Activated T-cell treated with anti-CD3 and anti-CD28 coated beads for 24 hours (primary cell): ENCODE data around the gene FOXP1.

ENCODE experiments used
- DNase-seq: peaks from one replicate; pipeline ENCODE4 v3.0.0-alpha.2; 2020; ENCODE audit warnings: low read depth

The FOXP1 gene

GRCh38 chr3:71428841-71429596 is 154.5 kb downstream of the FOXP1 start:
- DNase-seq = no peak

- DNase-seq = no peak
These were observed 157.9 kb downstream of the FOXP1 start for GRCh38 chr3:71425491-71426071.

- DNase-seq = no peak
These were observed 160.2 kb downstream of the FOXP1 start for GRCh38 chr3:71423151-71423906.

GRCh38 chr3:71421820-71422566 is 161.5 kb downstream of the FOXP1 start:
- peak; percentile 54 for DNase-seq

- DNase-seq = no peak
These were observed 162.1 kb downstream of the FOXP1 start for GRCh38 chr3:71421475-71421819.

GRCh38 chr3:71419369-71419768 is 164.2 kb downstream of the FOXP1 start:
- DNase-seq = no peak

- no peak for DNase-seq
These were observed 165.7 kb downstream of the FOXP1 start for GRCh38 chr3:71417791-71418190.

- DNase-seq = no peak
These were observed 166.7 kb downstream of the FOXP1 start for GRCh38 chr3:71416876-71417275.

GRCh38 chr3:71415681-71416122 is 167.8 kb downstream of the FOXP1 start:
- no peak for DNase-seq

GRCh38 chr3:71414189-71414927 is 169.2 kb downstream of the FOXP1 start:
- DNase-seq = no peak

GRCh38 chr3:71413572-71413971 is 170.0 kb downstream of the FOXP1 start:
- no peak for DNase-seq

GRCh38 chr3:71409352-71409751 is 174.2 kb downstream of the FOXP1 start:
- no peak for DNase-seq

GRCh38 chr3:71408903-71409302 is 174.6 kb downstream of the FOXP1 start:
- no peak for DNase-seq

- DNase-seq = no peak
These were observed 175.7 kb downstream of the FOXP1 start for GRCh38 chr3:71407823-71408222.

- DNase-seq = no peak
These were observed 176.3 kb downstream of the FOXP1 start for GRCh38 chr3:71406972-71407810.

- no peak for DNase-seq
These were observed 180.6 kb downstream of the FOXP1 start for GRCh38 chr3:71402911-71403310.

GRCh38 chr3:71402280-71402679 is 181.2 kb downstream of the FOXP1 start:
- DNase-seq = no peak

GRCh38 chr3:71401695-71402231 is 181.8 kb downstream of the FOXP1 start:
- DNase-seq = no peak

GRCh38 chr3:71400986-71401451 is 182.5 kb downstream of the FOXP1 start:
- DNase-seq = no peak

GRCh38 chr3:71399478-71399877 is 184.1 kb downstream of the FOXP1 start:
- DNase-seq = no peak
